Measurements from ENCODE around the gene FAM204A. TPM values are rescaled to one million over a fixed set of nuclear protein-coding genes. Genes with fewer than 3 reads are reported as not detected.

The FAM204A gene
- total RNA-seq, 2 experiments from 2014 or later, result 60.5 to 67.1 TPM

DNA sequence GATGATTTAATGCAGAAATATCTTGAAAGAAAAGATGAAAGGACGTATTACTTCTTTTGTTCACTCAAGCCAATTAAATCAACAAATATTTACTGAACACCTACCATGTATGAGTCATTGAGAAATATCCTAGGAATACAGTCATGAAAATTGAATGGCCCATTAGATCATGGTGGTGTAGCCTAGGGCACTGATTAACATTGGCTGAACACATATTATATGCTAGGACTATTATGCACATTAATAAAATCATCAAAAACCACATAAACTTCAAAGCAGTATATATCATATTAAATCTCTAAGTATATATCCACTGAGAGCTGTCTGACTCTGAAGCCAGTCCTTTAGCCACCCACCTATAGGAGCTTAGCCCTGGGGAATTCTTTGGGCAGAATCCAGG, 41.8 kb downstream of the FAM204A start:
- no peak for DNase-seq
- peaks cover 11% of the 10 kb centered on the region for H3K36me3 Mint-ChIP-seq (ENCODE audit: low read depth)
- CTCF ChIA-PET, result no interaction called here

GRCh38 chr10:118298787-118299186, 43.3 kb downstream of the FAM204A start:
- H3K9me3 Mint-ChIP-seq, result no peaks in the 10 kb centered on the region
- H3K27me3 Mint-ChIP-seq (ENCODE audit: low read depth), result no peaks in the 10 kb centered on the region
- DNase-seq, result no peak
- peaks cover 5% of the 10 kb centered on the region for H3K36me3 Mint-ChIP-seq (ENCODE audit: low read depth)
- H3K4me1 Mint-ChIP-seq (ENCODE audit: low read depth), result no peaks in the 10 kb centered on the region
- intact Hi-C loops (cut with micrococcal nuclease), result no loop called here
- no peak overlapping the region for H3K27ac Mint-ChIP-seq
- H3K4me3 Mint-ChIP-seq, result no peak overlapping the region
- CTCF ChIA-PET, result no interaction called here

More for the DNA sequence above, 41.8 kb downstream of the FAM204A start:
- intact Hi-C loops (cut with micrococcal nuclease), result no loop called here
- no peak overlapping the region for H3K4me3 Mint-ChIP-seq
- no peaks in the 10 kb centered on the region for H3K27me3 Mint-ChIP-seq (ENCODE audit: low read depth)
- H3K4me1 Mint-ChIP-seq (ENCODE audit: low read depth), result no peaks in the 10 kb centered on the region
- H3K27ac Mint-ChIP-seq, result no peak overlapping the region
- no peaks in the 10 kb centered on the region for H3K9me3 Mint-ChIP-seq

DNA sequence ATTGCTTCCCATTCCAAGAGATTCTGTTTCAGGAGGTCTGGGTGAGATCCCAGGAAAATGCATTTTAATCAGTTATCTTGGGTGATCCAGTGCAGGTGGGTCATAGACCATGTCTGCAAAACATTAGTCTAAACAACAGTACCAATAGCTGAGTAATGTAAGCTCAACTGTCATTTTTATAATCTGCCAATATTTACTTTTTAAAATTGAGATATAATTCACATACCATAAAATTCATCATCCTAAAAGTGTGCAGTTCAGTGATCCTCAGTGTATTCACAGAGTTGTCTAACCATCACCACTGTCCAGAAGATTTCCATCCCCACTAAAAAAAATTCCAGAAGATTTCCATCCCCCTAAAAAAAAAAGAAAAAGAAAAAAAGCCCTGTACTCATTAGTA, 51.0 kb downstream of the FAM204A start:
- Mint-ChIP-seq H3K27ac (no peak overlapping the region), H3K9me3 (no peaks in the 10 kb centered on the region), H3K4me1 (ENCODE audit: low read depth) (no peaks in the 10 kb centered on the region), H3K36me3 (ENCODE audit: low read depth) (no peaks in the 10 kb centered on the region), H3K4me3 (no peak overlapping the region), H3K27me3 (ENCODE audit: low read depth) (peaks cover 23% of the 10 kb centered on the region)
- CTCF ChIA-PET, result interaction anchor here (0.7 to 1.6 kb wide), 2 partner anchors 11 to 484 kb away, joined by 3 to 4 read pairs; no protein-coding TSS in a partner anchor
- intact Hi-C loops (cut with micrococcal nuclease), result no loop called here
- no peak for DNase-seq

- no peak overlapping the region for H3K27ac Mint-ChIP-seq
- H3K4me1 Mint-ChIP-seq (ENCODE audit: low read depth), result no peaks in the 10 kb centered on the region
- H3K4me3 Mint-ChIP-seq, result no peak overlapping the region
- no peaks in the 10 kb centered on the region for H3K9me3 Mint-ChIP-seq
- CTCF ChIA-PET, result interaction anchor here (1.6 kb wide), 1 partner anchor 10 kb away, joined by 3 read pairs; no protein-coding TSS in a partner anchor
- intact Hi-C loops (cut with micrococcal nuclease), result no loop called here
- peaks cover 24% of the 10 kb centered on the region for H3K27me3 Mint-ChIP-seq (ENCODE audit: low read depth)
- no peak for DNase-seq
- H3K36me3 Mint-ChIP-seq (ENCODE audit: low read depth), result no peaks in the 10 kb centered on the region
Measured at GRCh38 chr10:118290471-118290995, 51.6 kb downstream of the FAM204A start.

DNA sequence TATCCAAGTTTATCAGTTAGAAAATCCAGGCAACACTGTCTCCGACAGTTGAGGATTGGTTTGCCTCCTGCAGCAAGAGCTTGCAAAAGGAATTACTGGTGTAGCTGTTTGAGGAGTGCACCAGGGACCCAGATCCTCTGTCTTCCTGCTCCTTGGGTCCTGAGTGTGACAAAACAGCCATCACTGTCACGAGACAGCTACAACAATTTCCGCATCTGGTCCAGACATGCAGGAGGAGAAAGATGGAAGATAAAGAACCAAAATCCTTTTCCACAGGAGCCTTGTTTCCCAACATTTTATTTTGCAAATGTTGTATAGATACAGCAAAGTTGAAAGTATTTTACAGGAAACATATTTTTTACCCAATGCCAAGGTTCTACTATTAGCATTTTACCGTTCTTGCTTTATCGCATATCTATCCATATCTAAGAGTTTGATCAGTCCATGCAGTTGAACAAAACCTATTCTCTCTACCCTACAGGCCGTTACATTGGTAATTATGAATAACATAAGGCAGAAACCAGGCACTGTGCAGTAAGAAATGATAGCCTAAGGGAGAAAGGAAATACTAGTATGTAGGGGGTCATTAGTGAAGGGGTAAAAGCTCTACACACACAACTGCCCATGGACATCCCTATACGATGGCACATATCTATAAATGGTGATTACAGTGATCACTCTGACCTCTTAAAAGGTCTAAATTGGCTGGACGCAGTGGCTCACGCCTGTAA, 54.9 kb downstream of the FAM204A start:
- no peaks in the 10 kb centered on the region for H3K9me3 Mint-ChIP-seq
- intact Hi-C loops (cut with micrococcal nuclease), result no loop called here

GRCh38 chr10:118286051-118286838, 55.9 kb downstream of the FAM204A start:
- Mint-ChIP-seq H3K4me1 (ENCODE audit: low read depth) (no peaks in the 10 kb centered on the region), H3K27ac (no peak overlapping the region), H3K9me3 (no peaks in the 10 kb centered on the region), H3K4me3 (no peak overlapping the region), H3K36me3 (ENCODE audit: low read depth) (no peaks in the 10 kb centered on the region), H3K27me3 (ENCODE audit: low read depth) (peaks cover 19% of the 10 kb centered on the region)
- DNase-seq, result no peak
- CTCF ChIA-PET, result no interaction called here
- intact Hi-C loops (cut with micrococcal nuclease), result no loop called here

More for the DNA sequence above, 54.9 kb downstream of the FAM204A start:
- no peak for DNase-seq
- CTCF ChIA-PET, result no interaction called here
- H3K36me3 Mint-ChIP-seq (ENCODE audit: low read depth), result no peaks in the 10 kb centered on the region
- H3K27ac Mint-ChIP-seq, result no peak overlapping the region
- H3K4me3 Mint-ChIP-seq, result no peak overlapping the region
- peaks cover 22% of the 10 kb centered on the region for H3K27me3 Mint-ChIP-seq (ENCODE audit: low read depth)
- no peaks in the 10 kb centered on the region for H3K4me1 Mint-ChIP-seq (ENCODE audit: low read depth)

GRCh38 chr10:118282670-118283069, 59.5 kb downstream of the FAM204A start:
- Mint-ChIP-seq H3K4me3 (no peak overlapping the region), H3K27me3 (ENCODE audit: low read depth) (peaks cover 10% of the 10 kb centered on the region), H3K27ac (no peak overlapping the region), H3K9me3 (peaks cover 3% of the 10 kb centered on the region), H3K36me3 (ENCODE audit: low read depth) (no peaks in the 10 kb centered on the region), H3K4me1 (ENCODE audit: low read depth) (no peaks in the 10 kb centered on the region)
- CTCF ChIA-PET, result no interaction called here
- intact Hi-C loops (cut with micrococcal nuclease), result no loop called here
- no peak for DNase-seq

- Mint-ChIP-seq H3K27me3 (ENCODE audit: low read depth) (no peaks in the 10 kb centered on the region), H3K27ac (no peak overlapping the region), H3K36me3 (ENCODE audit: low read depth) (no peaks in the 10 kb centered on the region), H3K4me1 (ENCODE audit: low read depth) (no peaks in the 10 kb centered on the region), H3K9me3 (peaks cover 5% of the 10 kb centered on the region), H3K4me3 (no peak overlapping the region)
- intact Hi-C loops (cut with micrococcal nuclease), result no loop called here
- DNase-seq, result no peak
- CTCF ChIA-PET, result no interaction called here
Measured at GRCh38 chr10:118278649-118279048, 63.5 kb downstream of the FAM204A start.

GRCh38 chr10:118277871-118278270, 64.3 kb downstream of the FAM204A start:
- H3K4me1 Mint-ChIP-seq (ENCODE audit: low read depth), result no peaks in the 10 kb centered on the region
- no peak for DNase-seq
- H3K27ac Mint-ChIP-seq, result no peak overlapping the region
- no peaks in the 10 kb centered on the region for H3K27me3 Mint-ChIP-seq (ENCODE audit: low read depth)
- peaks cover 5% of the 10 kb centered on the region for H3K9me3 Mint-ChIP-seq
- no peaks in the 10 kb centered on the region for H3K36me3 Mint-ChIP-seq (ENCODE audit: low read depth)
- no peak overlapping the region for H3K4me3 Mint-ChIP-seq
- intact Hi-C loops (cut with micrococcal nuclease), result no loop called here
- CTCF ChIA-PET, result no interaction called here

- no peak overlapping the region for H3K4me3 Mint-ChIP-seq
- DNase-seq, result no peak
- peaks cover 5% of the 10 kb centered on the region for H3K27me3 Mint-ChIP-seq (ENCODE audit: low read depth)
- no peak overlapping the region for H3K27ac Mint-ChIP-seq
- peaks cover 5% of the 10 kb centered on the region for H3K9me3 Mint-ChIP-seq
- no peaks in the 10 kb centered on the region for H3K4me1 Mint-ChIP-seq (ENCODE audit: low read depth)
- CTCF ChIA-PET, result no interaction called here
- intact Hi-C loops (cut with micrococcal nuclease), result no loop called here
- no peaks in the 10 kb centered on the region for H3K36me3 Mint-ChIP-seq (ENCODE audit: low read depth)
Measured at GRCh38 chr10:118276727-118277126, 65.4 kb downstream of the FAM204A start.

DNA sequence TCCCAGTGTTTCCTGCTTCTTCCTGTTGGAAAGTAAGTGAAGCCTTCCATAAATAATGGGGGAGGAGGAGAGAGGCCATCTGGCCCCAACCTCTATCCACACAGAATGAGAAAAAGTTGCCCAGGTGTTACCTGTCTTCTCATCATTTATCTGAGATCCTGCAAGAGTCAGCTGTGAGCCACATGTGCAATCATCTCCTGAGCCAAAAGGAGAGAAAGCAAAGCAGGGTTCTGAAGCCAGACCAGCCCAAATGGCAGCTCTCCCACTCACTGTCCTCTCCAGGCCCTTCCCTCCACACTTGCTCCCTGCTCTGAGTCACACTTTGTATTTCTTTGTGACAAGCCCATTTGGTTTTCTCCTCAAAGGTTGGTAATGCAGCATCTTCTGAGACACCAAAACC, 65.9 kb downstream of the FAM204A start:
- CTCF ChIA-PET, result no interaction called here
- Mint-ChIP-seq H3K4me1 (ENCODE audit: low read depth) (no peaks in the 10 kb centered on the region), H3K4me3 (no peak overlapping the region), H3K36me3 (ENCODE audit: low read depth) (no peaks in the 10 kb centered on the region), H3K27ac (no peak overlapping the region), H3K27me3 (ENCODE audit: low read depth) (peaks cover 5% of the 10 kb centered on the region), H3K9me3 (peaks cover 5% of the 10 kb centered on the region)
- DNase-seq, result no peak
- intact Hi-C loops (cut with micrococcal nuclease), result no loop called here

DNA sequence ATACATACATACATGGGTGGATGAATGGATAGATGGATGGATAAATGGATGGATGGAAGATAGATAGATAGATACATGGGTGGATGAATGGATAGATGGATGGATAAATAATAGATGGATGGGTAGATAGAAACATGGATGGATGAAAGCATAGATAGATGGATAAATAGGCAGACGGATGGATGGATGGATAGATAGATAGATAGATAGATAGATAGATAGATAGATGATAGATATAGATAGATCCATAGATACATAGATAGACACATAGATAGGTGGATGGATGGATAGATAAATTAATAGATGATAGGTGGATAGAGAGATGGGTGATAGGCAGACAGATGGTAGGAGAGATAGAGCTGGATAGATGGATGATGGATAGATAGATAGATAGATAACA, 68.5 kb downstream of the FAM204A start:
- no peak overlapping the region for H3K4me3 Mint-ChIP-seq
- no peaks in the 10 kb centered on the region for H3K4me1 Mint-ChIP-seq (ENCODE audit: low read depth)
- DNase-seq, result no peak
- H3K27ac Mint-ChIP-seq, result no peak overlapping the region
- CTCF ChIA-PET, result no interaction called here
- intact Hi-C loops (cut with micrococcal nuclease), result no loop called here
- no peaks in the 10 kb centered on the region for H3K36me3 Mint-ChIP-seq (ENCODE audit: low read depth)
- peaks cover 10% of the 10 kb centered on the region for H3K27me3 Mint-ChIP-seq (ENCODE audit: low read depth)
- H3K9me3 Mint-ChIP-seq, result peaks cover 5% of the 10 kb centered on the region

Data from activated naive CD4-positive, alpha-beta T cell treated with anti-CD3 and anti-CD28 coated beads for 36 hours (primary cell).